IMR-90 (cell line): ENCODE data around the gene TMEM60. TPM values are rescaled to one million over a fixed set of nuclear protein-coding genes. Genes with fewer than 3 reads are reported as not detected.

Experiments used
- ATAC-seq: fragments of 200-7000 bp; cut with Tn5 transposase; 2 replicates; pipeline ENCODE4 v1.9.1; 2020; ENCODE audit warnings: low read depth, mild to moderate bottlenecking, moderate library complexity
- BruUV-seq: library from RNA; stranded (reverse); fragments of 400-500 nt; replicated peaks from 2 replicates; lab custom pipeline; 2021; lab: Mats Ljungman, UMichigan
- CTCF ChIA-PET: fragments of 300-600 bp; formaldehyde crosslinking; extraction: SDS; loops from one replicate; lab custom pipeline; 2021; ENCODE audit warnings: antibody characterized with exemption; lab: Yijun Ruan, JAX
- POLR2A ChIA-PET: fragments of 300-600 bp; sonication (Branson Sonifier 250); formaldehyde crosslinking; loops from one replicate; lab custom pipeline; 2022; ENCODE audit warnings: antibody characterized with exemption; ENCODE audit not compliant: unreplicated experiment; lab: Charles Lee
- DNase-seq: peaks from one replicate; pipeline ENCODE4 v3.0.0; 2013
- H2AFZ ChIP-seq: replicated peaks from 2 replicates; pipeline ENCODE3; 2013; ENCODE audit warnings: low read length, mild to moderate bottlenecking; ENCODE audit not compliant: poor library complexity
- H2AK5ac ChIP-seq: 2 replicates; pipeline ENCODE4 v1.6.1; 2013; ENCODE audit warnings: low read depth, low read length, inconsistent platforms
- H2AK9ac ChIP-seq: replicated peaks from 2 replicates; pipeline ENCODE3; 2013; ENCODE audit warnings: mild to moderate bottlenecking, low read depth, low read length, moderate library complexity; ENCODE audit not compliant: poor library complexity
- H2BK120ac ChIP-seq: 2 replicates; pipeline ENCODE4 v1.6.1; 2013; ENCODE audit warnings: low read depth, low read length, inconsistent platforms
- H2BK15ac ChIP-seq: 3 replicates; pipeline ENCODE4 v1.6.1; 2013; ENCODE audit warnings: low read depth, low read length, inconsistent platforms
- H2BK20ac ChIP-seq: 2 replicates; pipeline ENCODE4 v1.6.1; 2013; ENCODE audit warnings: low read depth, mild to moderate bottlenecking, inconsistent platforms, low read length, moderate library complexity
- H2BK5ac ChIP-seq: 2 replicates; pipeline ENCODE4 v1.6.1; 2013; ENCODE audit warnings: mild to moderate bottlenecking, low read depth, low read length, inconsistent platforms; ENCODE audit not compliant: poor library complexity, severe bottlenecking
- H3K14ac ChIP-seq: replicated peaks from 2 replicates; pipeline ENCODE4 v1.6.1; 2013; ENCODE audit warnings: low read depth, low read length, inconsistent platforms
- H3K18ac ChIP-seq: 2 replicates; pipeline ENCODE4 v1.6.1; 2013; ENCODE audit warnings: low read depth, low read length, control low read depth
- H3K23ac ChIP-seq: 2 replicates; pipeline ENCODE4 v1.6.1; 2013; ENCODE audit warnings: low read depth, low read length, inconsistent platforms
- H3K27ac ChIP-seq: 2 replicates; pipeline ENCODE4 v1.5.1; 2013; ENCODE audit warnings: mild to moderate bottlenecking, control low read depth, low read length; ENCODE audit not compliant: insufficient read depth
- H3K27me3 ChIP-seq: 2 replicates; pipeline ENCODE4 v1.6.1; 2013; ENCODE audit warnings: low read length; ENCODE audit not compliant: control insufficient read depth, insufficient read depth
- H3K36me3 ChIP-seq: 2 replicates; pipeline ENCODE4 v1.6.1; 2013; ENCODE audit warnings: low read length, mixed read lengths; ENCODE audit not compliant: control insufficient read depth, insufficient read depth
- H3K4ac ChIP-seq: 2 replicates; pipeline ENCODE4 v1.6.1; 2013; ENCODE audit warnings: low read depth, low read length, inconsistent platforms
- H3K4me1 ChIP-seq: 2 replicates; pipeline ENCODE4 v1.6.1; 2013; ENCODE audit warnings: low read length, mixed read lengths; ENCODE audit not compliant: control insufficient read depth, insufficient read depth
- H3K4me2 ChIP-seq: 2 replicates; pipeline ENCODE4 v1.6.1; 2013; ENCODE audit warnings: low read depth, mild to moderate bottlenecking, control low read depth, low read length, moderate library complexity
- H3K4me3 ChIP-seq: 2 replicates; pipeline ENCODE4 v1.5.1; 2013; ENCODE audit warnings: low read depth, mild to moderate bottlenecking, control low read depth, low read length, moderate library complexity; ENCODE audit not compliant: insufficient read depth
- H3K56ac ChIP-seq: 2 replicates; pipeline ENCODE4 v1.6.1; 2013; ENCODE audit warnings: low read length, inconsistent platforms; ENCODE audit not compliant: insufficient read depth; ENCODE audit errors: extremely low read depth
- H3K79me1 ChIP-seq, 2 experiments: 2 replicates each; pipeline ENCODE4 v1.6.1; 2013; ENCODE audit warnings: low read length in 2 of 2, inconsistent platforms in 1 of 2, low read depth in 1 of 2
- H3K9ac ChIP-seq: 2 replicates; pipeline ENCODE4 v1.6.1; 2013; ENCODE audit warnings: low read depth, low read length, control low read depth
- H3K9me1 ChIP-seq: 2 replicates; pipeline ENCODE4 v1.6.1; 2013; ENCODE audit warnings: low read length, inconsistent platforms; ENCODE audit not compliant: insufficient read depth
- H3K9me3 ChIP-seq: 2 replicates; pipeline ENCODE4 v1.6.1; 2013; ENCODE audit warnings: low read length; ENCODE audit not compliant: control insufficient read depth, insufficient read depth
- H4K20me1 ChIP-seq: 2 replicates; pipeline ENCODE4 v1.6.1; 2013; ENCODE audit warnings: low read length, inconsistent platforms; ENCODE audit not compliant: insufficient read depth
- H4K5ac ChIP-seq: 2 replicates; pipeline ENCODE4 v1.6.1; 2013; ENCODE audit warnings: mild to moderate bottlenecking, low read depth, low read length, control low read depth
- H4K8ac ChIP-seq, 2 experiments: 2 replicates each; pipeline ENCODE4 v1.6.1; 2013; ENCODE audit warnings: low read depth in 2 of 2, low read length in 2 of 2, control low read depth in 1 of 2, inconsistent platforms in 1 of 2
- H4K91ac ChIP-seq: 2 replicates; pipeline ENCODE4 v1.6.1; 2013; ENCODE audit warnings: low read depth, low read length, inconsistent platforms; ENCODE audit not compliant: insufficient read depth
- CTCF ChIP-seq: conservative IDR thresholded peaks from 2 replicates; pipeline ENCODE4 v1.5.1; 2012; ENCODE audit warnings: mild to moderate bottlenecking, low read depth, low read length, improper control_type of control experiment
- MAZ ChIP-seq: IDR thresholded peaks from 2 replicates; pipeline ENCODE4 v1.6.1; 2012; ENCODE audit warnings: low read depth, mild to moderate bottlenecking, low read length, improper control_type of control experiment, moderate library complexity, borderline replicate concordance
- MXI1 ChIP-seq: IDR thresholded peaks from 2 replicates; pipeline ENCODE4 v1.6.1; 2012; ENCODE audit warnings: low read depth, mild to moderate bottlenecking, low read length, moderate library complexity, borderline replicate concordance
- POLR2A ChIP-seq: IDR thresholded peaks from 2 replicates; pipeline ENCODE4 v1.6.1; 2012; ENCODE audit warnings: mild to moderate bottlenecking, low read depth, low read length
- RAD21 ChIP-seq: IDR thresholded peaks from 2 replicates; pipeline ENCODE4 v1.6.1; 2012; ENCODE audit warnings: low read length, improper control_type of control experiment
- RFX5 ChIP-seq: IDR thresholded peaks from 2 replicates; pipeline ENCODE4 v1.8.0; 2012; ENCODE audit warnings: low read depth, mild to moderate bottlenecking, low read length, moderate library complexity
- WGBS, 2 experiments: methylation state at CpG; one replicate each; pipeline versions ENCODE4 v1.1.5 to v1.1.7; 2013; ENCODE audit warnings: missing lambda C conversion rate in 2 of 2; ENCODE audit not compliant: insufficient read length in 1 of 2; ENCODE audit errors: extremely low coverage in 2 of 2; 5-methylcytosine and 5-hydroxymethylcytosine counted together
- dilution Hi-C: fragments of 300-500 bp; cut with HindIII; formaldehyde crosslinking; loops from one replicate; pipeline ENCODE4 v1.14.3; 2018; ENCODE audit warnings: low sequenced_read_pairs; ENCODE audit not compliant: unreplicated experiment
- in situ Hi-C: fragments of 300-500 bp; cut with MboI; formaldehyde crosslinking; loops from 3 replicates; pipeline ENCODE4 v1.14.3; 2019; ENCODE audit warnings: low sequenced_read_pairs, inconsistent platforms, mixed read lengths
- intact Hi-C: fragments of 100-400 bp; cut with micrococcal nuclease; formaldehyde crosslinking; loops from 2 replicates; pipeline ENCODE4 v1.10.0; 2022
- polyA plus RNA-seq, 3 experiments: library from polyadenylated mRNA; depleted of rRNA; stranded (reverse); fragments of >200 nt; gene quantifications; 2 replicates each; pipeline ENCODE4 v1.2.3, GENCODE V29; 2012; ENCODE audit warnings: low replicate concordance in 1 of 3
- total RNA-seq: library from RNA; depleted of rRNA; stranded (reverse); fragments of >200 nt; gene quantifications from 2 replicates; pipeline ENCODE4 v1.2.3, GENCODE V29; 2012

TMEM60 gene
- total and polyA plus RNA-seq, 2 of the 4 experiments (the other 2 are of a cell fraction): 9.9 to 17.2 TPM

- BruUV-seq: no TSS peak
- Histone ChIP-seq H3K56ac (no peak overlapping the region), H2AFZ (no peak overlapping the region), H3K18ac (no peak overlapping the region), H3K27ac (no peak overlapping the region), H3K4ac (no peak overlapping the region), H2AK5ac (no peak overlapping the region), H3K9me3 (peaks cover 26% of the 10 kb centered on the region), H2BK120ac (no peak overlapping the region), H3K9ac (no peak overlapping the region), H4K91ac (no peak overlapping the region), H3K4me3 (no peak overlapping the region), H3K36me3 (peaks cover 5% of the 10 kb centered on the region), H3K14ac (no peak overlapping the region), H4K5ac (no peak overlapping the region), H4K20me1 (no peaks in the 10 kb centered on the region), H4K8ac (no peak overlapping the region), H3K4me1 (peaks cover 4% of the 10 kb centered on the region; the same call in 1 of the 2 replicates), H3K79me1 (peaks cover 35 to 47% of the 10 kb centered on the region in 2 experiments), H2BK15ac (no peak overlapping the region), H2BK5ac (no peak overlapping the region), H3K9me1 (no peaks in the 10 kb centered on the region), H3K23ac (no peak overlapping the region), H2BK20ac (no peak overlapping the region), H3K4me2 (no peak overlapping the region), H3K27me3 (no peaks in the 10 kb centered on the region), H2AK9ac (no peak overlapping the region)
- WGBS, 2 experiments: no CpG with 5 or more reads among the region's 2 CpGs
- dilution Hi-C loops: no loop called here
- CTCF ChIA-PET: no interaction called here
- intact Hi-C loops: no loop called here
- in situ Hi-C loops: no loop called here
- TF ChIP-seq CTCF: no peak
- no peak for TF ChIP-seq POLR2A
- no peak for TF ChIP-seq MXI1
- no peak for TF ChIP-seq MAZ
- TF ChIP-seq RFX5: no peak
- no peak for TF ChIP-seq RAD21
- POLR2A ChIA-PET: no interaction called here
- no peak for ATAC-seq
- DNase-seq: no peak
Measured at GRCh38 chr7:77820967-77821366, 22.7 kb upstream of the TMEM60 start.
